GM21825 (cell line): Measurements from ENCODE around the gene KPNA4.
"Not testable (repeated sequence)": the region's sequence is repeated elsewhere in the genome, so short reads cannot be mapped to it uniquely, and the experiment has no call there.

Source experiments
- ATAC-seq: cut with Tn5 transposase; IDR thresholded peaks from one replicate; pipeline ENCODE4 v1.9.1; 2021; ENCODE audit warnings: mild to moderate bottlenecking, moderate library complexity; ENCODE audit not compliant: unreplicated experiment

KPNA4 gene

GRCh38 chr3:160573955-160574525 lies 8.7 kb upstream of the KPNA4 start:
- ATAC-seq, result not testable (repeated sequence)

- ATAC-seq, result no peak
Observed at GRCh38 chr3:160569894-160570652, 4.7 kb upstream of the KPNA4 start.

- no peak for ATAC-seq
Observed at GRCh38 chr3:160568989-160569388, 3.6 kb upstream of the KPNA4 start.

- ATAC-seq, result no peak
Observed at GRCh38 chr3:160567774-160568173, 2.4 kb upstream of the KPNA4 start.

- ATAC-seq, result no peak
Observed at GRCh38 chr3:160566499-160566898, 1.1 kb upstream of the KPNA4 start.

GRCh38 chr3:160564949-160565441 lies 376 bp downstream of the KPNA4 start:
- ATAC-seq, result peak; percentile 38

- no peak for ATAC-seq
Observed at GRCh38 chr3:160564258-160564911, 986 bp downstream of the KPNA4 start.

- ATAC-seq, result no peak
Observed at GRCh38 chr3:160562952-160563351, 2.4 kb downstream of the KPNA4 start.

- no peak for ATAC-seq
Observed at GRCh38 chr3:160557571-160557970, 7.8 kb downstream of the KPNA4 start.

- ATAC-seq, result no peak
Observed at GRCh38 chr3:160556141-160556540, 9.2 kb downstream of the KPNA4 start.

- no peak for ATAC-seq
Observed at GRCh38 chr3:160554980-160555379, 10.4 kb downstream of the KPNA4 start.

GRCh38 chr3:160553827-160554226 lies 11.5 kb downstream of the KPNA4 start:
- ATAC-seq, result no peak

GRCh38 chr3:160546727-160547126 lies 18.6 kb downstream of the KPNA4 start:
- ATAC-seq, result no peak

- ATAC-seq, result no peak
Observed at GRCh38 chr3:160545504-160545871, 19.9 kb downstream of the KPNA4 start.

- ATAC-seq, result no peak
Observed at GRCh38 chr3:160544844-160545503, 20.4 kb downstream of the KPNA4 start.

GRCh38 chr3:160540551-160540950 lies 24.8 kb downstream of the KPNA4 start:
- no peak for ATAC-seq

- no peak for ATAC-seq
Observed at GRCh38 chr3:160538895-160539294, 26.5 kb downstream of the KPNA4 start.

- no peak for ATAC-seq
Observed at GRCh38 chr3:160537729-160538128, 27.6 kb downstream of the KPNA4 start.

GRCh38 chr3:160532371-160532770 lies 33.0 kb downstream of the KPNA4 start:
- no peak for ATAC-seq

- no peak for ATAC-seq
Observed at GRCh38 chr3:160531311-160531710, 34.1 kb downstream of the KPNA4 start.

- ATAC-seq, result not testable (repeated sequence)
Observed at GRCh38 chr3:160516391-160516790, 49.0 kb downstream of the KPNA4 start.
